ENCODE results near the gene ITGA11. TPM values are rescaled to one million over a fixed set of nuclear protein-coding genes. Genes with fewer than 3 reads are reported as not detected.

Gene ITGA11
- total and polyA plus RNA-seq, 9 donors: 1.2 to 34.5 (median 4.4) TPM

DNA sequence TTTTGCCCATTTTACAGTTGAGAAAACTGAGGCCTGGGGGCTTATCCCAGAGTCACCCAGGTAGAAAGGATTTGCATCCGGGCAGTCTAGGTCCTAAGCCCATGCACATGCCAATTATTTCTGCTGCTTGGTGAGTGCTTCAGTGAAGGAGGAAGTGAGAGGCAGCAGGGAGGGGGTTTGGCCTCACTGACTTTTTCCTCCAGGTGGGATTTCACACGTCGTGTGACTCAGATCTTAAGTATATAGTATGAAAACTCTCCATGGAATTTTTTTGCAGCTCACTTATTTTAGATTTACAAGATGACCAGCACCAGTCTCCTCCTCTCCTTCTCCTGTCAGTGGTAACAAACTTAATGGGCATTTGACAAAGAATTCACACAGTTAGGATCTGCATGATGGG is 4.6 kb downstream of the ITGA11 start:
- Histone ChIP-seq H3K4me3 (no peak overlapping the region), H3K4me1 (ENCODE audit: insufficient read depth) (peaks cover 1% of the 10 kb centered on the region), H3K36me3 (no peaks in the 10 kb centered on the region), H3K27me3 (no peaks in the 10 kb centered on the region), H3K27ac (no peak overlapping the region), H3K9me3 (no peaks in the 10 kb centered on the region)
- intact Hi-C loops (cut with DNase I): no loop called here
- 45 to 65% (median 51%) methylated on average over 3 of the region's 3 CpGs for WGBS, 3 donors
- no peak for DNase-seq
- TF ChIP-seq EP300 (IDR thresholded peaks at IDR 0.05): no peak
- TF ChIP-seq, protein P1, sequence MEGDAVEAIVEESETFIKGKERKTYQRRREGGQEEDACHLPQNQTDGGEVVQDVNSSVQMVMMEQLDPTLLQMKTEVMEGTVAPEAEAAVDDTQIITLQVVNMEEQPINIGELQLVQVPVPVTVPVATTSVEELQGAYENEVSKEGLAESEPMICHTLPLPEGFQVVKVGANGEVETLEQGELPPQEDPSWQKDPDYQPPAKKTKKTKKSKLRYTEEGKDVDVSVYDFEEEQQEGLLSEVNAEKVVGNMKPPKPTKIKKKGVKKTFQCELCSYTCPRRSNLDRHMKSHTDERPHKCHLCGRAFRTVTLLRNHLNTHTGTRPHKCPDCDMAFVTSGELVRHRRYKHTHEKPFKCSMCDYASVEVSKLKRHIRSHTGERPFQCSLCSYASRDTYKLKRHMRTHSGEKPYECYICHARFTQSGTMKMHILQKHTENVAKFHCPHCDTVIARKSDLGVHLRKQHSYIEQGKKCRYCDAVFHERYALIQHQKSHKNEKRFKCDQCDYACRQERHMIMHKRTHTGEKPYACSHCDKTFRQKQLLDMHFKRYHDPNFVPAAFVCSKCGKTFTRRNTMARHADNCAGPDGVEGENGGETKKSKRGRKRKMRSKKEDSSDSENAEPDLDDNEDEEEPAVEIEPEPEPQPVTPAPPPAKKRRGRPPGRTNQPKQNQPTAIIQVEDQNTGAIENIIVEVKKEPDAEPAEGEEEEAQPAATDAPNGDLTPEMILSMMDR (IDR thresholded peaks at IDR 0.05): no peak

DNA sequence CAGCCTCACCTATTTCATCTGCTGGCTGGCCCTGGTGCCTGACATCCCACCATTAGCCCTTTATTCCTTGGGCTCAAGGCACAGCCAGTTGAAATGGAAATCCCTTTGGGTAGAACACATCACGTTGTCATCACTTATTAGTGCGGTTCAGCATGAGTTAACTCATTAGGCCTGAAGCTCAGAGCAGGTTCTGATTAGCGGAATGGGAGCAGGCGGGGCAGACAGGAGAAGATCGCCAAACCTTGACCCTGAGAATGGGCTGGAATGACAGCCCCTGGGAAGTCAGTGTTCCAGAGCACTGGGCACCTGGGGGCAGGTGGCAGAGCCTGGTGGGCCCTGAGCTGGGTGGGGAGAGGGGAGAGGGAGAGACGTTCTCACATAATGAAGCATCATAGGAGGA is 5.8 kb downstream of the ITGA11 start:
- TF ChIP-seq EP300 (IDR thresholded peaks at IDR 0.05): no peak
- TF ChIP-seq, protein P1 (IDR thresholded peaks at IDR 0.05): no peak
- no peak for TF ChIP-seq POLR2A (IDR thresholded peaks at IDR 0.05)
- no peak overlapping the region for H3K4me3 ChIP-seq
- peaks cover 1% of the 10 kb centered on the region for H3K4me1 ChIP-seq (ENCODE audit: insufficient read depth)
- H3K9me3 ChIP-seq: no peaks in the 10 kb centered on the region
- no peaks in the 10 kb centered on the region for H3K36me3 ChIP-seq
- no peak for DNase-seq
- 89 to 95% (median 94%) methylated on average over 6 of the region's 6 CpGs for WGBS, 3 donors
- intact Hi-C loops (cut with DNase I): no loop called here
- no peaks in the 10 kb centered on the region for H3K27me3 ChIP-seq
- H3K27ac ChIP-seq: no peak overlapping the region

DNA sequence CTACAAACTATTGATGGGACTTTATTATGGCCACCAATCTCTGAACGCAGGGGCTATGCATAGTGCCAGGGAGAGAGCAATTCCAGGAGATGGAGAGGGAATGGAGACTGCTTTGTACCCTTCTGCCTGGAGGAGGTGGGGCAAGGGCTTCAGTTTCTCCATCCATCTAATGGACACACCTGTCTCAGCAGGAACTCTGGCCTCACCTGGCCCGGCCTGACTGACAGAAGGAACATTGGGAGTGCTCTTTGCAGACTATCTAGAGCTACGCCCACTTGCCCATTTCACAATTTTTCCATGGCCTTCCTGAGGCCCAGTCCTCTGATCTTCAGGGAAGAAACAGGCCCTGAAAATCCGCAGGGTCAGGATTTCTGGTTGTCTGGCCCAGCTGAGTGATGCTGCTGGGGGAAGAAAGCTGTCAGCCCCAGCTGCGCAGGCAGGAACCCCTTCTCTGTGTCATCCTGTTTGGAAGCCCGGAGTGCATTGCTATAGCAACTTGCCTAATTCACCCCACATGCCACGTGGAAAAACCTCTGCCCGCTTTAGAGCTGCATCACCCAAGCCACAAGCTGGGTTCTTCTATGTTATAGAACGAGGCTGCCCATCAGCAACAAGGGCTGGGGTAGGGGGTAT is 6.4 kb downstream of the ITGA11 start:
- no peaks in the 10 kb centered on the region for H3K36me3 ChIP-seq
- no peaks in the 10 kb centered on the region for H3K9me3 ChIP-seq
- H3K4me3 ChIP-seq: no peak overlapping the region
- no peak overlapping the region for H3K27ac ChIP-seq
- no peak for TF ChIP-seq EP300 (IDR thresholded peaks at IDR 0.05)
- no peak for TF ChIP-seq POLR2A (IDR thresholded peaks at IDR 0.05)
- TF ChIP-seq, protein P1 (IDR thresholded peaks at IDR 0.05): no peak
- H3K4me1 ChIP-seq (ENCODE audit: insufficient read depth): no peaks in the 10 kb centered on the region
- DNase-seq: no peak
- no peaks in the 10 kb centered on the region for H3K27me3 ChIP-seq
- intact Hi-C loops (cut with DNase I): no loop called here
- 83 to 94% (median 92%) methylated on average over 8 to 9 of the region's 9 CpGs for WGBS, 3 donors

DNA sequence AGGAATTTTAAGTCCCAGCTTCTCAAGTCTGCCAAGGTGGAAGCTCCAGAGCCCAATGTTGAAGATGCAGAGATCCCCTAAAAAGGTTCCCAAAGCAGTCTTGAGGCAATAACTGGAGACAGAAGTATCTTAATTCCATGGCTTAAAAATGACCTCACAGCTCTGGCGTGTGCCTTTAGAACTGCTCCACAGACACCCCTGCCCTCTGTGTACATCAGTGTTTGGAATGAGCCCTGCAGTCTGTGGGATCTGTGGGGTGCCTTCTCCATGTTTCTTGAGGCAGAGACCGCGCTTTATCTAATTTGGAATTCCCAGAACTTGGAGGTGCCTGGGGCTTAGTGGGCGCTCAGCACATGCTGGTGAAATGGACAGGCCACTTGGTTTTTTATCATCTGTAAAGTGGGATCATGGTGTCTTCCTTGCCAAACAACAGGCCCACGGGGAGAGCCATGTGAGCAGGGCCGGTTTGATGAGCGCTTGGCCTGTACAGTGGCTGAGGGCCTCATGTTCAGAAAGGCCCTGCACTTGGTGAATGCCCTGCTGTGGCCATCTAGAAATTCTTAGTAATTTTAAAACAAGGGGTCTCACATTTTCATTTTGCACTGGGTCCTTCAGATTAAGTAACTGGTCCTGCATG is 7.1 kb downstream of the ITGA11 start:
- Histone ChIP-seq H3K27me3 (no peaks in the 10 kb centered on the region), H3K4me1 (ENCODE audit: insufficient read depth) (no peaks in the 10 kb centered on the region), H3K9me3 (no peaks in the 10 kb centered on the region), H3K4me3 (no peak overlapping the region), H3K36me3 (no peaks in the 10 kb centered on the region), H3K27ac (no peak overlapping the region)
- intact Hi-C loops (cut with DNase I): no loop called here
- no peak for TF ChIP-seq EP300 (IDR thresholded peaks at IDR 0.05)
- TF ChIP-seq POLR2A (IDR thresholded peaks at IDR 0.05): no peak
- TF ChIP-seq, protein P1 (IDR thresholded peaks at IDR 0.05): no peak
- no peak for DNase-seq
- 80 to 88% (median 86%) methylated on average over 7 of the region's 7 CpGs for WGBS, 3 donors

All from ovary (tissue), 9 donors.